ENCODE measurements around the gene SLK. TPM values are rescaled to one million over a fixed set of nuclear protein-coding genes. Genes with fewer than 3 reads are reported as not detected.

SLK gene
- 24.0 to 36.4 TPM (median 30.3 TPM) in 5 replicates for total RNA-seq (2022; extraction: Qiagen RNA extraction; ENCODE audit: low read depth)

DNA sequence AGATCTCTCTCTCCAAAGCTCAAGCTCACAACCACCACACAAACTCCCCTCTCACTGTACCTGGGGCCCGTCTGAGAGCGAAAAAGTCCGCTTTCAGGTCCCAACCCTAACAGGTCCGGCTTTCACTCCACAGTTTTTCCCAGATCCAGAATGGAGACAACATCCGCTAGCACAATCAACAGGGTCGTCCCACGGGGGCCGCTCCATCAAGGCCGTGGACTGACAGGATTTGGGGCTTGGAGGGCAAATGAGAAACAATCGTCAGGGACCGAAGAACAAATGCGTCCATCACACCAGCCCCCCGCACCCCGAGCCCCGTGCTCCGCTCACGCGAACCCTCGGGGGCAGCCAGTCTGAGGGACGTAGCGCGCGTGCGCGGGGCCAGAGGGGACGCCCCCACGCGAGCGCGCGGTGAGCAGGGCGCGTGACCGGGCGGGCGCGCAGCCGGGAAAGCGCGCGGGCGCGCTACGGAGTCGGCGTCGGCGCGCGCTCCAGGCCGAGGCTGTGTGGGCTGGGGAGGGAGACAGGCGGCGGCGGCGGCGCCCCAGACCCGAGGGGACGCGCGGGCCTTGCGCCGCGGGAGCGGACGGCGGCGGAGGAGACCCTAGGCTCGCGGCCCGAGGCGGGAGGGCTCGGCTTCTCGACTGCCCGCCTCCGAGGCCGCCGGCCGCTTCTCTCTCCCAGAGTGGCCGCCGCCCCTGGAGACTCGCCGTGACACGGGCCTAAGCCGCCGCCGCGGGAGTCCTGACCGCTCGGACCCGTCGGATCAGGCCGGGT, at the start of gene SLK:
SLK (plus strand) TSS at position 470 of the 777 bp plus-strand sequence. CDS start 606 bp downstream, outside the sequence.

DNA sequence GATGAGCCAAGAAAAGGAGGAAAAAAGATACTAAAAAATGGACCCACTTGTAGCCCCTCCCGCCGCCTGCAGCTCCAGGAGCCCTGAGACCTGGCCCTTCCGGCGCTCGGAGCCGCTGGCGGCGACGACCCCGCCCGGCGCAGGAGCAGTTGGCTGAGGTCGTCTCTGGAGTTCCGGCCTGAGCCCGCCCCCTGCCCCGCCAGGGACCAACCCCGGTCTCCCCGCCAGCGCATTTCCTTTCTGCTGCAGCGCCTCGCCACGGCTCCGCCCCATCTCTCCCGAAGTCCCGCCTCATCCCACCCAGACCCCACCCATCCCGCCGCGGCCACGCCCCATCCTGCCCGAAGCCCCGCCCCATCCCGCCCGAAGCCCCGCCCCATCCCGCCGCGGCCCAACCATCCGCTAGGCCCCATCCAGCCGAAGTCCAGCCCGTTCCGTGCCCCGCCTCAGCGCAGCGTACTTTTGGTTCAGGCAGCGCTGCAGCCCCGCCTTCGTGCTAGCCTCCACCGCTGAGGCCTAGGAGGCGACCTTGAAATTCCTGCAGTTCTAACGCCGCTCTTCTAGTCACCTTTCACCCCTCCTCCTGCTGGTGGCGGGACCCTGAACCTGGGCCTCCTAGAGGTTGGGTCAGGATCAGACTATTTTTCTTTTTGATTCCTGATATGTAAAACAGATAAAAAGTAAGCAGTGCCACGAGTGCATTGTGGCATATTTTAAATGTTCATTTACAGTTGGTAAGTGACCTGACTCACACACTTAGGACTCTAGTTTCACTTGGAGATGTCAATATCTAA, 48.7 kb upstream of the SLK start, which contains the start of gene STN1:
STN1 (minus strand) TSS at position 132 of the 794 bp plus-strand sequence. CDS start 590 bp downstream, outside the sequence.

Other genes starting within 250 kb of the SLK start
- gene SH3PXD2A, start 111.6 kb upstream of the SLK start, total RNA-seq (2022; extraction: Qiagen RNA extraction; ENCODE audit: low read depth): 1.7 to 3.2 TPM (median 2.6 TPM) in 5 replicates
- 17.1 to 20.4 TPM (median 18.9 TPM) in 5 replicates for gene STN1, start 49.0 kb upstream of the SLK start, total RNA-seq (2022; extraction: Qiagen RNA extraction; ENCODE audit: low read depth)
- 1.8 to 3.2 TPM (median 2.5 TPM) in 5 replicates for gene COL17A1, start 118.7 kb downstream of the SLK start, total RNA-seq (2022; extraction: Qiagen RNA extraction; ENCODE audit: low read depth)
- 16.9 to 20.6 TPM (median 18.2 TPM) in 5 replicates for gene SFR1, start 155.0 kb downstream of the SLK start, total RNA-seq (2022; extraction: Qiagen RNA extraction; ENCODE audit: low read depth)